Measurements from ENCODE around the gene NKAIN2. TPM values are rescaled to one million over a fixed set of nuclear protein-coding genes. Genes with fewer than 3 reads are reported as not detected.

The NKAIN2 gene
- total and polyA plus RNA-seq, 9 of the 15 experiments (the other 6 are each of a cell fraction or from before 2014, with no cell fraction given) = not detected

DNA sequence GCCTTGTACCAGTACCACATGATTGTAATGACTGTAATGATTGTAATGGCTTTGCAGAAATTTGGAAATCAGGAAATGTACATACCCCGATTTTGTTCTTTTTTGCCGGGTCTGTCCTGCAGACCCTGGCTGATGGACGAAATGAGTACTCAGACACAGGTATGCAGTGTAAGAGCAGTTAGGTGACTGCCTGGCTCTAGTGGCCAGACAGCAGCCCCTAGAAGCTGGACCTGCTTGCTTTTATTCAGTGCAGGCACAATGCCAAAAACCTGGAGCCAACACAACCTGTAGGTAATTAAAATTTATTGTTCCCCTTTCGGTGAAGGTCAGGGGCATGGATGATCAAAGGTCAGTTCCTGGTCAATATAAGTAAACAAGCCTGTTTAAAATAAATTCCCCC, 346.0 kb downstream of the NKAIN2 start:
- POLR2A ChIA-PET = no interaction called here
- no peak for FAIRE-seq
- ATAC-seq = no peak
- in situ Hi-C loops (cut with MboI) = no loop called here
- Histone ChIP-seq H3K9ac (ENCODE audit: insufficient read depth in 1 of 2, low read depth in 2 of 2, low read length in 2 of 2) (no peak overlapping the region), H3K79me2 (ENCODE audit: control insufficient read depth, insufficient read depth, low read length) (no peaks in the 10 kb centered on the region), H3K27ac (ENCODE audit: extremely low read depth, low read depth, low read length) (no peak overlapping the region), H3K9me3 (replicated peaks; ENCODE audit: control insufficient read depth, insufficient read depth, low read depth, low read length) (no peaks in the 10 kb centered on the region), H3K27me3 (ENCODE audit: control insufficient read depth in 2 of 2, insufficient read depth in 2 of 2, low read length in 2 of 2) (no peaks in the 10 kb centered on the region), H3K4me2 (ENCODE audit: insufficient read depth, low read length) (no peak overlapping the region), H3K4me3 (no peak overlapping the region), H3K4me1 (replicated peaks in 1 of 2; ENCODE audit: control insufficient read depth in 2 of 2, insufficient read depth in 2 of 2, low read length in 2 of 2) (no peaks in the 10 kb centered on the region), H2AFZ (ENCODE audit: low read depth, low read length) (no peak overlapping the region), H4K20me1 (replicated peaks; ENCODE audit: control insufficient read depth, insufficient read depth, low read length) (no peaks in the 10 kb centered on the region), H3K36me3 (ENCODE audit: control insufficient read depth, insufficient read depth, low read length) (no peaks in the 10 kb centered on the region), H3K9me1 (ENCODE audit: control insufficient read depth, insufficient read depth, low read length) (no peaks in the 10 kb centered on the region)
- TF ChIP-seq, protein P1, sequence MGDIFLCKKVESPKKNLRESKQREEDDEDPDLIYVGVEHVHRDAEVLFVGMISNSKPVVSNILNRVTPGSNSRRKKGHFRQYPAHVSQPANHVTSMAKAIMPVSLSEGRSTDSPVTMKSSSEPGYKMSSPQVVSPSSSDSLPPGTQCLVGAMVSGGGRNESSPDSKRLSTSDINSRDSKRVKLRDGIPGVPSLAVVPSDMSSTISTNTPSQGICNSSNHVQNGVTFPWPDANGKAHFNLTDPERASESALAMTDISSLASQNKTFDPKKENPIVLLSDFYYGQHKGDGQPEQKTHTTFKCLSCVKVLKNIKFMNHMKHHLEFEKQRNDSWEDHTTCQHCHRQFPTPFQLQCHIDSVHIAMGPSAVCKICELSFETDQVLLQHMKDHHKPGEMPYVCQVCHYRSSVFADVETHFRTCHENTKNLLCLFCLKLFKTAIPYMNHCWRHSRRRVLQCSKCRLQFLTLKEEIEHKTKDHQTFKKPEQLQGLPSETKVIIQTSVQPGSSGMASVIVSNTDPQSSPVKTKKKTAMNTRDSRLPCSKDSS (IDR thresholded peaks at IDR 0.05; ENCODE audit: low read depth, partially characterized antibody) = no peak
- TF ChIP-seq POU5F1 (IDR thresholded peaks at IDR 0.05; ENCODE audit: borderline replicate concordance, low read depth, low read length, partially characterized antibody) = no peak
- TF ChIP-seq CHD1 (IDR thresholded peaks at IDR 0.05; ENCODE audit: low read length) = no peak
- TF ChIP-seq, protein P2, sequence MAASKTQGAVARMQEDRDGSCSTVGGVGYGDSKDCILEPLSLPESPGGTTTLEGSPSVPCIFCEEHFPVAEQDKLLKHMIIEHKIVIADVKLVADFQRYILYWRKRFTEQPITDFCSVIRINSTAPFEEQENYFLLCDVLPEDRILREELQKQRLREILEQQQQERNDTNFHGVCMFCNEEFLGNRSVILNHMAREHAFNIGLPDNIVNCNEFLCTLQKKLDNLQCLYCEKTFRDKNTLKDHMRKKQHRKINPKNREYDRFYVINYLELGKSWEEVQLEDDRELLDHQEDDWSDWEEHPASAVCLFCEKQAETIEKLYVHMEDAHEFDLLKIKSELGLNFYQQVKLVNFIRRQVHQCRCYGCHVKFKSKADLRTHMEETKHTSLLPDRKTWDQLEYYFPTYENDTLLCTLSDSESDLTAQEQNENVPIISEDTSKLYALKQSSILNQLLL (CRISPR knock-in tag; IDR thresholded peaks at IDR 0.05; ENCODE audit: borderline replicate concordance) = no peak
- TF ChIP-seq, protein P3, sequence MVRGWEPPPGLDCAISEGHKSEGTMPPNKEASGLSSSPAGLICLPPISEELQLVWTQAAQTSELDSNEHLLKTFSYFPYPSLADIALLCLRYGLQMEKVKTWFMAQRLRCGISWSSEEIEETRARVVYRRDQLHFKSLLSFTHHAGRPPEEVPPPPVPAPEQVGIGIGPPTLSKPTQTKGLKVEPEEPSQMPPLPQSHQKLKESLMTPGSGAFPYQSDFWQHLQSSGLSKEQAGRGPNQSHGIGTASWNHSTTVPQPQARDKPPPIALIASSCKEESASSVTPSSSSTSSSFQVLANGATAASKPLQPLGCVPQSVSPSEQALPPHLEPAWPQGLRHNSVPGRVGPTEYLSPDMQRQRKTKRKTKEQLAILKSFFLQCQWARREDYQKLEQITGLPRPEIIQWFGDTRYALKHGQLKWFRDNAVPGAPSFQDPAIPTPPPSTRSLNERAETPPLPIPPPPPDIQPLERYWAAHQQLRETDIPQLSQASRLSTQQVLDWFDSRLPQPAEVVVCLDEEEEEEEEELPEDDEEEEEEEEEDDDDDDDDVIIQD (CRISPR knock-in tag; IDR thresholded peaks at IDR 0.05) = no peak
- no peak for TF ChIP-seq SMAD2 (IDR thresholded peaks at IDR 0.05; ENCODE audit: low read depth, low read length)
- TF ChIP-seq, protein P4, sequence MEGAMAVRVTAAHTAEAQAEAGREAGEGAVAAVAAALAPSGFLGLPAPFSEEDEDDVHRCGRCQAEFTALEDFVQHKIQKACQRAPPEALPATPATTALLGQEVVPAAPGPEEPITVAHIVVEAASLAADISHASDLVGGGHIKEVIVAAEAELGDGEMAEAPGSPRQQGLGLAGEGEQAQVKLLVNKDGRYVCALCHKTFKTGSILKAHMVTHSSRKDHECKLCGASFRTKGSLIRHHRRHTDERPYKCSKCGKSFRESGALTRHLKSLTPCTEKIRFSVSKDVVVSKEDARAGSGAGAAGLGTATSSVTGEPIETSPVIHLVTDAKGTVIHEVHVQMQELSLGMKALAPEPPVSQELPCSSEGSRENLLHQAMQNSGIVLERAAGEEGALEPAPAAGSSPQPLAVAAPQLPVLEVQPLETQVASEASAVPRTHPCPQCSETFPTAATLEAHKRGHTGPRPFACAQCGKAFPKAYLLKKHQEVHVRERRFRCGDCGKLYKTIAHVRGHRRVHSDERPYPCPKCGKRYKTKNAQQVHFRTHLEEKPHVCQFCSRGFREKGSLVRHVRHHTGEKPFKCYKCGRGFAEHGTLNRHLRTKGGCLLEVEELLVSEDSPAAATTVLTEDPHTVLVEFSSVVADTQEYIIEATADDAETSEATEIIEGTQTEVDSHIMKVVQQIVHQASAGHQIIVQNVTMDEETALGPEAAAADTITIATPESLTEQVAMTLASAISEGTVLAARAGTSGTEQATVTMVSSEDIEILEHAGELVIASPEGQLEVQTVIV (CRISPR knock-in tag; IDR thresholded peaks at IDR 0.05; ENCODE audit: borderline replicate concordance) = no peak
- TF ChIP-seq THRB (CRISPR knock-in tag; conservative IDR thresholded peaks at IDR 0.05) = no peak
- no peak for TF ChIP-seq XRCC4 (IDR thresholded peaks at IDR 0.05; ENCODE audit: extremely low read depth, insufficient read depth, insufficient read length)
- no peak for TF ChIP-seq ZNF699 (CRISPR knock-in tag; IDR thresholded peaks at IDR 0.05; ENCODE audit: insufficient replicate concordance)
- DNase-seq (ENCODE audit: extremely low read depth in 1 of 4, low spot score in 3 of 4) = no peak
- intact Hi-C loops (cut with micrococcal nuclease) = no loop called here
- no TSS peak for BruUV-seq (replicated peaks)
- CTCF ChIA-PET (ENCODE audit: low intra/inter-chr PET ratio) = interaction anchor here (0.7 kb wide), 1 partner anchor 34 kb away, joined by 3 read pairs; no protein-coding TSS in a partner anchor
- 0% methylated on average over 4 of the region's 4 CpGs for WGBS (ENCODE audit: insufficient coverage, low coverage, missing lambda C conversion rate)
